Coronary artery (tissue), 2 donors: ENCODE results near the gene MED27.

Source experiments
- DNase-seq: peaks from one replicate; pipeline ENCODE4 v3.0.0-alpha.2; 2017; ENCODE audit warnings: low spot score
- H3K27ac ChIP-seq, 2 donors: fragments of 200-600 bp; sonication (generic); one replicate each; pipeline ENCODE4 v1.5.1; 2016 to 2019
- H3K4me3 ChIP-seq: fragments of 200-600 bp; sonication (generic); 2 replicates; pipeline ENCODE4 v1.5.1; 2016; ENCODE audit warnings: mild to moderate bottlenecking, moderate library complexity
- TF ChIP-seq, protein P1 (sequence below): fragments of 200-600 bp; sonication (generic); IDR thresholded peaks from one replicate; pipeline ENCODE4 v1.5.1; 2019; ENCODE audit warnings: antibody characterized with exemption

Gene MED27

DNA sequence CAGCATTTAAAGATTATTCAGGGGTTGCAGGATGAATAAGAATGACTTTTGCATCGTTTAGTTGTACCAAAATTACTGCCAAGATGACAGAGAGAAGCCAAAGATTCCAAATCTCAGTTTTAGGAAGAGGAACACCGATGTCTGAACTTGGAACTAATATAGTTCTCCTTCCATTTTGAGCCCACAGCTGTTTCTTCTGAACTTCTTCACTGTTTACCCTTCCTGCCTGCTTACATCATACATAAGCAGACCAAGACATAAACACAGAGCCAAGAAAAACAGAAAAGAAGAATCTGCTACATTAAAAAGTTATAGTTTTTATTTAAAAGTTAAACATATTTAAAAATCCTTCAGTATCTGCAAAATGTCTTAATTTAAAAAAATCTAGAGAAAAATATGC, 192.8 kb downstream of the MED27 start:
- TF ChIP-seq, protein P1, sequence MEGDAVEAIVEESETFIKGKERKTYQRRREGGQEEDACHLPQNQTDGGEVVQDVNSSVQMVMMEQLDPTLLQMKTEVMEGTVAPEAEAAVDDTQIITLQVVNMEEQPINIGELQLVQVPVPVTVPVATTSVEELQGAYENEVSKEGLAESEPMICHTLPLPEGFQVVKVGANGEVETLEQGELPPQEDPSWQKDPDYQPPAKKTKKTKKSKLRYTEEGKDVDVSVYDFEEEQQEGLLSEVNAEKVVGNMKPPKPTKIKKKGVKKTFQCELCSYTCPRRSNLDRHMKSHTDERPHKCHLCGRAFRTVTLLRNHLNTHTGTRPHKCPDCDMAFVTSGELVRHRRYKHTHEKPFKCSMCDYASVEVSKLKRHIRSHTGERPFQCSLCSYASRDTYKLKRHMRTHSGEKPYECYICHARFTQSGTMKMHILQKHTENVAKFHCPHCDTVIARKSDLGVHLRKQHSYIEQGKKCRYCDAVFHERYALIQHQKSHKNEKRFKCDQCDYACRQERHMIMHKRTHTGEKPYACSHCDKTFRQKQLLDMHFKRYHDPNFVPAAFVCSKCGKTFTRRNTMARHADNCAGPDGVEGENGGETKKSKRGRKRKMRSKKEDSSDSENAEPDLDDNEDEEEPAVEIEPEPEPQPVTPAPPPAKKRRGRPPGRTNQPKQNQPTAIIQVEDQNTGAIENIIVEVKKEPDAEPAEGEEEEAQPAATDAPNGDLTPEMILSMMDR: no peak
- Histone ChIP-seq H3K27ac (no peak overlapping the region), H3K4me3 (no peak overlapping the region)
- DNase-seq: no peak

DNA sequence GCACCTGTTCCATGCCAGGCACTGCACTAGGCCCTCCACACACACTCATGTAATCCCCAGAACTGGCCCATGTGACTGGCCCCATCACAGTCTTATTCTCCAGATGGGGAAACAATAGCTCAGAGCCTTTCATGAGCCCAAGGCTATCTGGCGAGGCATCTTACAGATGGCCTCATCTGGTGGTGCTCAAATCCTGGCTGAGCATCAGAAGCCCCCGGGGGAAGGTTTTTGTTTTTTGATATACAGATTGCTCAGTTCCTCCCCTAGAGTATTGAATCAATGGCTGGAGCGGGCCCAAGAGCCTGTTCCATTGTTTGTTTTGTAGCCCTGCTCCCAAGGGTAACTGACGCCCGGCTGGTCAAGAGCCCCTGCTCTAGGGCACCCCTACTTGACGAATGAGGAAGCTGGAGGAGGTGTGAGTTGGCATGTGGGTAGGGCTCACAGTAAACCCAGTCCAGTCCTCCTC, 194.5 kb downstream of the MED27 start:
- Histone ChIP-seq H3K27ac (no peak overlapping the region), H3K4me3 (no peak overlapping the region)
- DNase-seq: no peak
- TF ChIP-seq, protein P1: no peak

DNA sequence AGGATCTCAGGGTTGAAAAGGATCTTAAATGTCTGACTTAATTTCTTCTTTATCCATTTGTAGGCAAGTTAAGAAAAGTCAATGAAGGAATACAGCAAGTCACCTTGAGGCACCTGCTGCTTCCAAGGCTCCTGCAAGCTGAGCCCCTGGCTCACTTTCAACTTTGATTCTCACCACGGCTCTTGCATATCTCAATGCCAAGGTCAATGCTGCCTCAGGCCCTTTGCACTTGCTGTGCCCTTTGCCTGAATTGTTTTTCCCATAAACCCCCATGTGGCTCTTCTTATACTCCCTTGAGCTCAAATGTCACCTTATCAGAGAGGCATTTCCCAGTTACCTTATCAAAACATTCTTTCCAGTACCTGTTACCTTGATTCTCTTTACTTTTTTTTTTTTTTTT, 195.4 kb downstream of the MED27 start:
- TF ChIP-seq, protein P1: no peak
- no peak overlapping the region for H3K27ac ChIP-seq
- DNase-seq: no peak
- no peak overlapping the region for H3K4me3 ChIP-seq

DNA sequence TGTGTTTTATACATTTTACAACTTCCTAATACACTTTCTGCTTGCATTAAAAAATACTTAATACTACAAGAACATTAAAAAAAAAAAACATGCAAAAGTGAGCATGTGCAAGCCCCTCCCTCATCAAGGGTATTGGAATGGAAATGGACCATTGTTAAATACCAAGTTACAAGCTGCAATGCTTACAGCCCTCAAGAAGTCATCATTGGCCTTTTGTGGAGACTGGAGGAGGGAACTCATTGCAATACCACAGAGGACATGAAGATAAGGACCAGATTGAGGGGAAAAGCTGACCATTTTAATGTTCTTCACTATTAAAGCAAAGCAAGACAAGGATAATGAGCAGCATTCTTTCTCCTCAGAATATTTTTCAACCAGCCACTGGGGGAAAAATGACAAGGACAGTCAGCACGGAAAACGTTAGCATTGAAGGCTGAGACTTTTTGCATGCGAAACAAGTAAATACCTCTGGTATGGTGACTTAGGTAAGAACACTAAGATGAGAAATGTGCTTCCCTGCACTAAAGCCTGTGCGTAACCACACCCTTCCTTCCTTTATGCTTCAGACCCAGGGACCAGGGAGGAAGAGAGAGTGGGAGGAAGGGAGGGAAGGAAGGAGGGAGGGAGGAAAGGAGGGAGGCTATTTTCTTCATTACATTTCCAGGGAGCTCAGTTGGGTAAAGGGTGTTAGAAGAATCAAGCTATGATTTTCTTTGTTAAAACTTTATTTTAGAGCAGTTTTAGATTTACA, 198.7 kb downstream of the MED27 start:
- no peak overlapping the region for H3K27ac ChIP-seq
- H3K4me3 ChIP-seq: no peak overlapping the region
- DNase-seq: no peak
- TF ChIP-seq, protein P1: no peak

DNA sequence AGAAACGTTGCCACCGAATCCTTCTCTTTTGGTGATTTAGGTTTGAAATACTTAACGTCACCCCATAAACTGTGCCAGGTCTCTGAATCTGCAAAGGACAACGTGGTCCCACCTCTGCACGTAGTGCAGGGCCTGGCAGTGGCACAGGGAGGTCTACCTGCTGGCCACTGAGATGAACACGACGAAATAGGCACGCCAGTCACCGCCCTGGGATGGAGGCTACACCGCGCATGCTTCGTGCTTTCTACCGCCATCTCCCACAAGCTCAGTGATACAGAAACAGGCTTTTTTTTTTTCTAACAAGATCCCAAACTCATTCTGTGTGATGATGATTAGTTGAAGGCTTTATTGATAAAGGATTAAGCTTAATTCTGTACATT, 199.8 kb downstream of the MED27 start:
- DNase-seq: no peak
- no peak overlapping the region for H3K27ac ChIP-seq
- no peak overlapping the region for H3K4me3 ChIP-seq
- TF ChIP-seq, protein P1: no peak

DNA sequence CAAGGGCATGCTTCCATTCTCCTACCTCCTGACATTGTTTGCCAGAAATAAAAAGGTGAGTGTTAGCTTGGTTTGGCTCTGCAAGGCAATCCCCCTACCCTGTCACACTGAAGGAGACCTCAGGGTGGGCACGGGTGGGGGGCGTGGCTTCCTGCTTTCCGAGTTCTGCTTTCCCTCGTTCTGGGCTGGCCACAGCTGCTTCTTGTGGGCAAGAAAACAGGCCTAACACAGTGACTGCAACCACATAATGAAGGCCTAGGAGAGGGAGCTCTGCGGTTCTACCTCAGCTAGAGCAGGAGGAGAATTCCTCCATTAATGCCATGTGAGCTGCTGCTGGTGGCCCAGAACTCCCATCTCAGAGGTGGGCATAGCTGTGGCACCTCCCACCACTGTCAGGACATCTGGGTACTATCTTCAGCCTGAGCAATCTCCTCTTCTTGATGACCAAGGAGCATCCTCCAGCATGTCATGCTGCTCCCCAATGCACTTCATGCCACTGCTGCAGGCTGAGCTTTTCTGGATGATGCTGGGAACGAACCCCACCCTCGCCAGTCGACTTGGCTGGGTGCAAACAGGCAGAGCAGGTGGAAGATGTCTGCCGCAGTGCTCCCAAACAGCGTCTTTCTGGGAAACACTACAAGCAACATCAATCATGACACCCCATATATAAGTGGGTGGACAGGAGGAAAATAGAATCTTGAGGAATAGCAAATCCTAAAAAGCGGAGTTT, 200.3 kb downstream of the MED27 start:
- Histone ChIP-seq H3K4me3 (no peak overlapping the region), H3K27ac (no peak overlapping the region)
- no peak for DNase-seq
- TF ChIP-seq, protein P1: no peak

DNA sequence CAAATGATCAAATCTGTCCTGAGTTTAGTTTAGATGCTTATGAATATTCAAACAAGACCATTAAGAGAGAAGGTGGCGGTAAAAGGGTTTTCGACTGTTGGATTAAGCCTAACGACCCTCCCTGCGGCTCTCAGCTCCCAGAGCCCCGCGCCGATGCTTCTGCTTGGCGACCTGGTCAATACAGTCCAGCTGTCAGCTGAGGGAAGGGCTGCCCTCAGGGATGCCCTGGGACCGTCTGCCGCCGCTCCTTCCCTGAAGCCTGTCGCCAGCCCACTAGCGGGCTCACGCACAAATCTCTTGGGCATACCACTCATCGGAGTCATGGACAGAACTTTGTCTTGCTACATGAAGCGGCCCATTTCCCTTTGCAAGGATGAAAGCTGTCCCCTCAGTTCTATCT, 203.2 kb downstream of the MED27 start:
- H3K4me3 ChIP-seq: no peak overlapping the region
- H3K27ac ChIP-seq: no peak overlapping the region
- no peak for DNase-seq
- TF ChIP-seq, protein P1: no peak
